KMS-11 (cell line): ENCODE measurements around the gene AHNAK2.
"Not testable (repeated sequence)": the region's sequence is repeated elsewhere in the genome, so short reads cannot be mapped to it uniquely, and the experiment has no call there.

ENCODE experiments used
- H2AFZ ChIP-seq: fragments of 200-600 bp; sonication (generic); 2 replicates; pipeline ENCODE4 v1.6.1; 2016; ENCODE audit warnings: antibody characterized with exemption, mixed run types, low read depth
- H3K27ac ChIP-seq: fragments of 200-600 bp; sonication (generic); 2 replicates; pipeline ENCODE4 v1.6.1; 2016; ENCODE audit warnings: mild to moderate bottlenecking, mixed run types
- H3K27me3 ChIP-seq: fragments of 200-600 bp; sonication (generic); 2 replicates; pipeline ENCODE4 v1.6.1; 2017; ENCODE audit warnings: mild to moderate bottlenecking, low read depth, mixed run types, moderate library complexity; ENCODE audit not compliant: insufficient read depth
- H3K36me3 ChIP-seq: fragments of 200-600 bp; sonication (generic); 2 replicates; pipeline ENCODE4 v1.6.1; 2017; ENCODE audit warnings: mild to moderate bottlenecking, mixed run types; ENCODE audit not compliant: insufficient read depth
- H3K4me1 ChIP-seq: fragments of 200-600 bp; sonication (generic); 2 replicates; pipeline ENCODE4 v1.6.1; 2016; ENCODE audit warnings: mild to moderate bottlenecking, low read depth, mixed run types; ENCODE audit not compliant: poor library complexity, severe bottlenecking
- H3K4me2 ChIP-seq: fragments of 200-600 bp; sonication (generic); 2 replicates; pipeline ENCODE4 v1.7.0; 2016; ENCODE audit warnings: mild to moderate bottlenecking, mixed run types
- H3K4me3 ChIP-seq: fragments of 200-600 bp; sonication (generic); IDR thresholded peaks from 2 replicates; pipeline ENCODE4 v1.6.1; 2017; ENCODE audit warnings: low read depth, low read length, mixed read lengths; ENCODE audit not compliant: insufficient read depth
- H3K79me2 ChIP-seq: fragments of 200-600 bp; sonication (generic); 2 replicates; pipeline ENCODE4 v1.6.1; 2016; ENCODE audit warnings: low read depth, mixed run types; ENCODE audit not compliant: insufficient read depth
- H3K9ac ChIP-seq: fragments of 200-600 bp; sonication (generic); 2 replicates; pipeline ENCODE4 v1.6.1; 2016; ENCODE audit warnings: mild to moderate bottlenecking, mixed run types
- H4K20me1 ChIP-seq: fragments of 200-600 bp; sonication (generic); 2 replicates; pipeline ENCODE4 v1.6.1; 2016; ENCODE audit warnings: mild to moderate bottlenecking, mixed run types; ENCODE audit not compliant: insufficient read depth
- CTCF ChIP-seq: fragments of 200-600 bp; sonication (generic); conservative IDR thresholded peaks from 2 replicates; pipeline ENCODE4 v1.6.1; 2017; ENCODE audit warnings: low read depth, mild to moderate bottlenecking, antibody characterized with exemption, low read length, moderate library complexity, mixed read lengths

AHNAK2 gene

GRCh38 chr14:104948736-104949031 lies 29.5 kb downstream of the AHNAK2 start:
- Histone ChIP-seq H3K4me2 (no peak overlapping the region), H3K79me2 (no peaks in the 10 kb centered on the region), H3K27ac (no peak overlapping the region), H4K20me1 (no peaks in the 10 kb centered on the region), H3K27me3 (no peaks in the 10 kb centered on the region), H2AFZ (no peak overlapping the region), H3K4me3 (no peak overlapping the region), H3K36me3 (no peaks in the 10 kb centered on the region), H3K9ac (no peak overlapping the region), H3K4me1 (no peaks in the 10 kb centered on the region)
- TF ChIP-seq CTCF: no peak

- not testable (repeated sequence) for H3K36me3 ChIP-seq, H4K20me1 ChIP-seq, H3K4me1 ChIP-seq, H3K27me3 ChIP-seq, H3K27ac ChIP-seq, H3K4me3 ChIP-seq, H2AFZ ChIP-seq, H3K4me2 ChIP-seq, H3K79me2 ChIP-seq, H3K9ac ChIP-seq
Measured at GRCh38 chr14:104947881-104948735, 30.1 kb downstream of the AHNAK2 start.

- not testable (repeated sequence) for H3K79me2 ChIP-seq, H3K4me2 ChIP-seq
Measured at GRCh38 chr14:104947201-104947600, 31.0 kb downstream of the AHNAK2 start.

GRCh38 chr14:104945986-104946965 lies 31.9 kb downstream of the AHNAK2 start:
- not testable (repeated sequence) for H2AFZ ChIP-seq, H3K36me3 ChIP-seq, H3K9ac ChIP-seq, H4K20me1 ChIP-seq, H3K4me1 ChIP-seq, H3K27me3 ChIP-seq, H3K27ac ChIP-seq, H3K4me2 ChIP-seq, H3K79me2 ChIP-seq, H3K4me3 ChIP-seq

More at GRCh38 chr14:104947201-104947600, 31.0 kb downstream of the AHNAK2 start:
- H3K4me1 ChIP-seq, H2AFZ ChIP-seq, H4K20me1 ChIP-seq, H3K27me3 ChIP-seq, H3K27ac ChIP-seq, H3K9ac ChIP-seq, H3K4me3 ChIP-seq, H3K36me3 ChIP-seq: not testable (repeated sequence)

GRCh38 chr14:104945266-104945665 lies 32.9 kb downstream of the AHNAK2 start:
- H4K20me1 ChIP-seq: not testable (repeated sequence)

GRCh38 chr14:104944436-104945205 lies 33.6 kb downstream of the AHNAK2 start:
- H3K36me3 ChIP-seq, H2AFZ ChIP-seq, H3K9ac ChIP-seq, H3K4me1 ChIP-seq, H4K20me1 ChIP-seq, H3K4me3 ChIP-seq, H3K79me2 ChIP-seq, H3K27ac ChIP-seq, H3K27me3 ChIP-seq, H3K4me2 ChIP-seq: not testable (repeated sequence)

More at GRCh38 chr14:104945266-104945665, 32.9 kb downstream of the AHNAK2 start:
- H3K79me2 ChIP-seq, H3K27ac ChIP-seq, H3K4me2 ChIP-seq, H3K27me3 ChIP-seq, H3K9ac ChIP-seq, H3K4me1 ChIP-seq, H3K4me3 ChIP-seq, H2AFZ ChIP-seq, H3K36me3 ChIP-seq: not testable (repeated sequence)

- not testable (repeated sequence) for H3K36me3 ChIP-seq, H4K20me1 ChIP-seq, H3K27me3 ChIP-seq, H2AFZ ChIP-seq, H3K4me3 ChIP-seq, H3K9ac ChIP-seq, H3K79me2 ChIP-seq, H3K4me1 ChIP-seq, H3K27ac ChIP-seq, H3K4me2 ChIP-seq
Measured at GRCh38 chr14:104944016-104944308, 34.2 kb downstream of the AHNAK2 start.

- not testable (repeated sequence) for H3K79me2 ChIP-seq, H4K20me1 ChIP-seq, H3K4me3 ChIP-seq, H3K36me3 ChIP-seq, H3K27ac ChIP-seq, H3K27me3 ChIP-seq, H3K4me2 ChIP-seq, H3K9ac ChIP-seq, H3K4me1 ChIP-seq, H2AFZ ChIP-seq
Measured at GRCh38 chr14:104943216-104944015, 34.8 kb downstream of the AHNAK2 start.
